ENCODE measurements around the gene PDCD1.

GRCh38 chr2:241865416-241865956 lies 6.8 kb upstream of the PDCD1 start:
- TF ChIP-seq CTCF (IDR thresholded peaks at IDR 0.05) (no peak), POLR2A (IDR thresholded peaks at IDR 0.05) (no peak)

Data from esophagus squamous epithelium (tissue), 4 donors.